Vagina (tissue), 2 donors: ENCODE data around the gene ZFTA.

Experiments
- CTCF ChIP-seq, 3 experiments: fragments of 450-650 bp in 2 of 3; fragments of 200-600 bp in 1 of 3; sonication (generic) in 1 of 3; IDR thresholded peaks; one replicate each; pipeline ENCODE4 v1.5.1; 2017 to 2019; ENCODE audit warnings: antibody characterized with exemption in 3 of 3, mild to moderate bottlenecking in 2 of 3, moderate library complexity in 2 of 3
- POLR2A ChIP-seq, 2 donors: fragments of 450-650 bp; IDR thresholded peaks; one replicate each; pipeline ENCODE4 v1.6.1; 2017; ENCODE audit warnings: antibody characterized with exemption in 2 of 2, mild to moderate bottlenecking in 2 of 2, moderate library complexity in 2 of 2
- POLR2AphosphoS5 ChIP-seq, 2 donors: sonication (generic); formaldehyde crosslinking; IDR thresholded peaks; one replicate each; pipeline ENCODE4 v1.9.0; 2017; ENCODE audit warnings: antibody characterized with exemption in 2 of 2, mild to moderate bottlenecking in 2 of 2, low read depth in 1 of 2; ENCODE audit not compliant: insufficient read depth in 1 of 2

GRCh38 chr11:63814383-63814736 lies 45.8 kb upstream of the ZFTA start:
- TF ChIP-seq CTCF (IDR thresholded peaks at IDR 0.05) (no peak), POLR2A (IDR thresholded peaks at IDR 0.05) (no peak), POLR2AphosphoS5 (IDR thresholded peaks at IDR 0.05; ENCODE audit: insufficient read depth in 1 of 2, low read depth in 1 of 2) (no peak)
